Measurements from ENCODE around the gene KIAA0753. TPM values are rescaled to one million over a fixed set of nuclear protein-coding genes. Genes with fewer than 3 reads are reported as not detected.
"Not testable (repeated sequence)": the region's sequence is repeated elsewhere in the genome, so short reads cannot be mapped to it uniquely, and the experiment has no call there.

KIAA0753 gene
- total RNA-seq, 1 donor from 2014 or later: 22.5 TPM

DNA sequence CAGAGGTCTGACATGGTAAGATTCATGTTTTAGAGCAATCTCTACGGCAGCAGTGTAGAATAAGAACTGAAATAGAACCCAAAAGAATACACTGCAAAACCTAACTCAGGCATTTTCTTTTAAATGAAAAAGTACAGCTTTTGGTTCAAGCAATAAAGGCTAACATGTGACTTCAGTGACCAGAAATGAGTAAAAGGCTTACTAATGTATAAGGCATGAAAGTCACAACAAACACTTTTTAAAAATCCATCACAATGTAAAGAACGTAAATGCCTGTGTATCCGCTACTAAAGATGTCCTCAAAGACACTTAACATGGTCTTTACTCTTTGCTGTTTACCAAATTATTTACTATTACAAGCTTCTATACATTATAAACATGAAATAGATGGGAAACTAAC, 16.6 kb downstream of the KIAA0753 start:
- intact Hi-C loops (cut with DNase I): no loop called here
- ATAC-seq (no peak), DNase-seq (ENCODE audit: low spot score) (no peak)

DNA sequence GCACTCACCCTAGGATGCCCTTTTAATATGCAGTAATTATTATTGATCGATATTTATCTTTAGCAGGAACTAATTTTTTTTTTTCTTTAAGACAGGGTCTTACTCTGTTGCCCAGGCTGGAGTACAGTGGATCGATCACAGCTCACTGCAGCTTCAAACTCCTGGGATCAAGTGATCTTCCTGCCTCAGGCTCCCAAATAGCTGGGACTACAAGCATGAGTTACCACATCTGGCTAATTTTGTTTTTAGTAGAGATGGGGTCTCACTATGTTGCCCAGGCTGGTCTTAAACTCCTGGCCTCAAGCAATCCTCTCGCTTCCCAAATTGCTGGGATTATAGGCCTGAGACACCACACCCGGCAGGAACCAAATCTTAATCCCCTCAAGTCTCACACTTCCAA, 29.3 kb downstream of the KIAA0753 start:
- no peak for ATAC-seq
- intact Hi-C loops (cut with DNase I): no loop called here
- DNase-seq (ENCODE audit: low spot score): no peak

DNA sequence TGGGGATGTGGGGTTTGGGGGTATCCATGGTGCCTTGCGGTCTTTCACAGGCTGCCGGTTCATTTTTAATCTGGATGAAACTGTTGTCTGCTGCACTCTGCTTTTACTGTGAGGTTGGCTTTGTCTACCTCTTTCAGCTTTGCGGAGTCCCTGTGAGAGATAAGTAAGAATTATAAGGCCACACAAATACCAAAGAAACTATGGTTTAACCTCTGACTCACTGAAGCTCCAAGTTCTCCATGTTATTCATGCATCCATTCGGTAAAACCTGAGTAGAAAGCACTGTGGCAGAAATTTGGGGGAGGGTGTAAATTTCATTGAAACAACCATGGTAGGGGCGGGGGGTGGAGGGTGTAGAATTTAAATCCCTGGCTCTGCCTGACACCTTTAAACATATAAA, 30.5 kb downstream of the KIAA0753 start:
- ATAC-seq: no peak
- no peak for DNase-seq (ENCODE audit: low spot score)
- intact Hi-C loops (cut with DNase I): no loop called here

DNA sequence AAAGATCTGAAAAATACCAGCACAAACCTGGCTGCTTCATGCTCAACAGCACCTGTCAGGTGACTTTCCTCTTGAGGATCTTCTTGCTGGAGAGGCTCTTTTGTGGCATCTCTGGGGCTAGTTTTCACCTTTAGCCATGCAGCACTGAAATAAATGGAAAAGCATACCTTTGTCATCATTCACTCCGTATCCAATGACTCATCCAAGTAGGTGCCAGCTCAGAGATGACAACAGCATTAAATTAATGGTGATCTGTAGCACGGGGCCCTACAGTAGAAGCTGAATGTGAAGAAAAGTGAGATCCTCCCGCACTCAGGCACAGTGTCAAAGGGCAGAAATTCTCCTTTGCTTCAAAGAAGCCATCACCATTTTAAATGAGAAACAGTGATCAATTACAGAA, 32.2 kb downstream of the KIAA0753 start:
- no peak for ATAC-seq
- intact Hi-C loops (cut with DNase I): no loop called here
- no peak for DNase-seq (ENCODE audit: low spot score)

DNA sequence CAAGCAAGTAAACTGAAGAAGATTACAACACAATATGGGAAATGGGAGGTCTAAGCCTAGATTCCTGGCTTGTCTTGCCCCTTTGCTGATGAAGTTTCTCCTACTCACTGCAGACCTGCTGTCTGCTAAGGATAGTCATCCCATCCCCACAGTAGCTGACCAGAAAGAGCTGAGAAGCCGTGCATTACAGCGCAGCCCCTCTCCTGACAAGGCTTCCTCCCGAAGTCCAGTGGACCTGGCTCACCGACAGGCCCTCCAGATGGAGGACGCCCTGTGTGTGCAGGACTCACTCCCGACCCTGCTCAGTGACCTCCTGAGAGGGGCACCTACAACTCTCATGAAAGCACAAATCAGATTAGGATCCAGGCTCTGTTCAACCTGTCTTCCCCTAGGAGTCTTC, 35.4 kb downstream of the KIAA0753 start:
- ATAC-seq (no peak), DNase-seq (ENCODE audit: low spot score) (no peak)
- intact Hi-C loops (cut with DNase I): no loop called here

DNA sequence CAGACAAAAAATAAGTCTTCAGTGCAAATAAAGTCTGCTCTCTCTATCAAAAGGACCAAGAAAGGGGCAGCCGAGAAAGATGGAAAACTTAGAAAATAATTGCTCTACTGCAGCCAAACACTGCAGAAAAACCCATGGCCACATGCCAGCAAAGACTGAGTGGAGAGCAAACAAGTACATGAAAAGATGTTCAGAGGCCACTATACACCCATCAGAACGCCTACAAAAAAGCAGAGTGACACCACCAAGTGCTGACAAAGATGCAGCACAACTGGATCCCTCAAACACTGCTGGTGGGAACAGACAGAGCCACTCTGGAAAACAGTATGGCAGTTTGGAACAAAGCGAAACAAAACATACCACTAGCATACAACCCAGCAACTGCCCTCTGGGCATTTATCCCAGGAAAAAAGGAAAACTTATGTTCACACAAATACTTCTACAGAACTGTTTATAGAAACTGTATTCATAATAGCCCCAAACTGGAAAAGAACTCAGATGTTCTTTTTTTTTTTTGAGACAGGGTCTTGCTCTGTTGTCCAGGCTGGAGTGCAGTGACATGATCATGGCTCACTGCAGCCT, 36.7 kb downstream of the KIAA0753 start:
- DNase-seq (ENCODE audit: low spot score) (peak; percentile 64), ATAC-seq (no peak)
- intact Hi-C loops (cut with DNase I): no loop called here

DNA sequence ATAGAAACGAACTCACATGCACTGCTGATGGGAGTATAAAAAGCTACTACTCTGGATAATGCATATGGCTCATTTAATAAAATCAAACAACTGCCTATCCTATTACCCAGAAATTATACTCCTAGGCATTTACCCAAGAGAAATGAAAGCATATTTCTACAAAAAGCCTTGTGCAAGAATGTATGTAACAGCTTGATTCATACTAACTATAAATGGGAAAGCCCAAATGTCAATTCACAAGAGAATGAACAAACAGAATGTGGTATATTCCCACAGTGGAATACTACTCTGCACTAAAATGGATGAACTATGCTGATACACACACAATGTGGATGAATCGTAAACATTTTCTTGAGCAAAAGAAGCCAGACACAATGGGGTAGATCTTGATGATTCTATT, 38.4 kb downstream of the KIAA0753 start:
- DNase-seq (ENCODE audit: low spot score): no peak
- intact Hi-C loops (cut with DNase I): no loop called here
- ATAC-seq: no peak

DNA sequence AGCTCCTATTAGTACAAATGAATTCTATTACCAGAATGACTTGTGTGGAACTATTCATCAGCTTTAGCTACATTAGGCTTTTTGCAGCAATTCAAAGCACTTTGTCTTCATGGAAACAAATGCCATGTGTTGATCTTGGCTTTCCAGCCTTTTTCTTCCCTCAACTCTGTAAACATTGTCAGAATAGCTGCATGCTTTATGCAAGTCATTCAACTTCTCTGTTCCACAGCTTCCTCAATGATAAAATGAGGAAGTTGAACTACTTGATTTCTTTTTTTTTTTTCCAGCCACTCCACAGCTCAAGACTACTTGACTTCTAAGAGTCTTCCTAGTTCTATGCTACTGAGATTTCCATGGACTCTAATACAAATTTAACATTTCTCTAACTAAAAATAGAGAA, 41.1 kb downstream of the KIAA0753 start:
- DNase-seq (ENCODE audit: low spot score) (no peak), ATAC-seq (peak; percentile 46)
- intact Hi-C loops (cut with DNase I): no loop called here

DNA sequence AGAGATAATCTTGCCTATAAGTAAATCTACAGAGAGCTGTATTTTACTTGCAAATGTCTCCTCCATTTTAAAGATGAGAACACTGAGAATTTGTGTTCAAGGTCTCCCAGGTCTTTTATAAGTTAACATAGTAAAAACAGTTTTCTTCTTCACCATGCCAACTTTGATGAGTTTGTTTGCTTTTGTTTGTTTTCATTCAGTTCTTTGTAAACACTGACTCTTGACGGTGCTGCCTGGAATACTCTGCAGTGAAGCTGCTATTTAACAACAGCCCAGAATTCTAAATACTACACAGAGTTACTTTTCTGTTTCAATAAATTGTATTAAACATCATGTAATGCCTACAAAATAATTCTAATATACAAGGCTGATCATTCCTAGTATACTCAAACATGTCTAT, 42.8 kb downstream of the KIAA0753 start:
- DNase-seq (ENCODE audit: low spot score) (no peak), ATAC-seq (no peak)
- intact Hi-C loops (cut with DNase I): no loop called here

DNA sequence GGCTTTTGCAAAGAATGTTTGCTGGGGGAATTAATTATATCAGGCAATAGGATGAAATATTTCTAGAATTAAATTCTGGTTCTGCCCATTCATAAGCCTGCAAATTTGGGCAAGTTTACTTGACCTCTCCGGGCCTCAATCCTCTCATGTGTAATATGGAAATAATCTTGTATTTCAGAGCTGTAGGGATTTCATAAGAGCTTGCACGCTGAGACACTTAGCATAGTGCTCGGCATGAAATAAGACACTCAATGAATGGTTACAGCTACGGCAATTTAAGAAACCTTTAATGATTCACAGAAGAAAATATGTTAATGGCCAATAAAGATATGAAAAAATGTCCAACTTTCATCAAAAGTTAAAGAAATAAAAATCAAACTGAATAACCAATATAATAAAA, 43.6 kb downstream of the KIAA0753 start:
- intact Hi-C loops (cut with DNase I): no loop called here
- no peak for DNase-seq (ENCODE audit: low spot score)
- ATAC-seq: no peak

DNA sequence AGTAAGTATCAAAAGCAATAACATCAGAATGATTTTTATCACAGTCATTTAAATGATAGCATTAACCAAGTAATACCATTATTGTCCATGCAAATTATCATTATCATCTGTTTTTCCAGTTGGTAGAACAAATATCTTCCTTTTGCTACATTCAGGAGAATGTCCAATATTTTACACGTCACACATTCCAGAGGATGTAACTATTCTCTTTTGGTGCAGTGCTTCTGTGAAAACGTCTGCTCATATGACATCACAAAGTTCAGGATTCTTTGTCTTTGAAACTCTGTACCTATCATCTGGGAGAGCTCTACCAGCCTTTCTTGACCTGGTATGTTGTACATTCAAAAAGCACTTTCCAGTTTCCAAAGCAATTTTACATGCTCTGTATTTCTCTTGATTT, 44.0 kb downstream of the KIAA0753 start:
- no peak for DNase-seq (ENCODE audit: low spot score)
- no peak for ATAC-seq
- intact Hi-C loops (cut with DNase I): no loop called here

DNA sequence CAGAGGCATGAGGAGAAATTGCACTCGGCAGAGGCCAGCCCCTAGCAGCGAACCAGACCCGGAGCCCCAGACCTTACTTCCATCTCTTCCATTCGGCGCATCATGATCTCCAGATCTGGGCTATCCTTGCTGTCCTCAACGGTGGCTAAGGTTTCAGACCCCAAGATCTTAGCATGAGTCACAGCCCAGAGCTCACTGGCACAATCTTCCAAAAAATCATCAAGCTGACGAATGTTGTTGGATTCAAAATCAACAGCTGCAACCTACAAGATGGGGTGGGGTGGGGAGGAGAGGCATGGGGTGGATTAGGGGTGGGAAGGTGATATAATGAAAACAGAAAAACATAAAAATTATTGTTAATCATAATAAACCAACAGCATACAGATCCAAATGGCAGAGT, 44.4 kb downstream of the KIAA0753 start:
- no peak for DNase-seq (ENCODE audit: low spot score)
- ATAC-seq: no peak
- intact Hi-C loops (cut with DNase I): no loop called here

DNA sequence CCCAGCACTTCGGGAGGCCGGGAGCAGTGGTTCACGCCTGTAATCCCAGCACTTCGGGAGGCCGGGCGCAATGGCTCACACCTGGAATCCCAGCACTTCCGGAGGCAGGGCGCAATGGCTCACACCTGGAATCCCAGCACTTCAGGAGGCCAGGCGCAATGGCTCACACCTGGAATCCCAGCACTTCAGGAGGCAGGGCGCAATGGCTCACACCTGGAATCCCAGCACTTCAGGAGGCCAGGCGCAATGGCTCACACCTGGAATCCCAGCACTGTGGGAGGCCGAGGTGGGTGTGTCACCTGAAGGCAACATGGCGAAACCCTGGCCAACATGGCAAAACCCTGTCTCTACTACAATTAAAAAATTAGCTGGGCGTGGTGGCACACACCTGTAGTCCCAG, 47.1 kb downstream of the KIAA0753 start:
- DNase-seq (ENCODE audit: low spot score); ATAC-seq; intact Hi-C loops (cut with DNase I): not testable (repeated sequence)

DNA sequence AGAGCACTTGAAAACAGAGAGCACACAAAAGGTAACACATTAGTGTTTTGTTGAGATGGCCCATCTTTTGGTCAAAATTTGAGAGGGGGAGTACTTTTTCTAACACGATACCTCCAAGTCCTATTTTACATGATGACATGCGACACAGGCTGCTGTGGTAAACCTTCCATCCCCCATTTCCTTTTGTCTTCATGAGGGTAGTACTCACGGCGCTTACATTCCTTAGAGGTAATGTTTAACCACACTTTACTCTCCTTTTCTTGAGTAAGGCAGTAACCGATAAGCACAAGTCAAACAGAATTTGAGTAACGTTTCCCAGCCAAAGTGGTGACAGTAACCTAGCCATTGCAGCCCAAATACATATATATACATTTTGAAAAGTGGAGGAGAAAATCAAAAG, 48.3 kb downstream of the KIAA0753 start:
- ATAC-seq (no peak), DNase-seq (ENCODE audit: low spot score) (no peak)
- intact Hi-C loops (cut with DNase I): no loop called here

DNA sequence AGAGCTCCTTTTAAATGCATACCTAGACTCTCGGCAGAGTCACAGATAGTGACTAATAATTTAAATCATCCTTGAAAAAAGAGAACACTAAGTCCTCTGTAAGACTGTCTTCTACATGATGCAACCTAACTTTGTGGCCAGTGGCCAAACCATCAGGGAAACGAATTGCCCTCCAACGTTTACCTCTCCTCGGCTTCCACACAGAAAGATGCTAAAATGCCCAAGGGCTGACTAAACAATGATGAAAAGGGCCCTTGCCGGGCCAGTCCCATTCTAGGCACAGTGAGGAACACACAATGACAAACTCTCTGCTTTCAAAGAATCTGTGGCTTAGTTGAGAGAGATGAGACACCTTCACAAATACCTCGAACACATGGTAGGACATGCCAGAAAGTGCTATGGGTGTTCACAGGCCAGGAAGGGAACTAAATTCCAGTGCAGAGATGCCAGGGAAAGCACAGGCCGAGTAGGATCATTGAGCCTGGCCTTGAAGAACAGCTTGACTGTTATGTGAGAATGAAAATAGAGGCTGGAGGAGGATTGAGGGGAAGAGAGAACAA, 48.8 kb downstream of the KIAA0753 start:
- intact Hi-C loops (cut with DNase I): no loop called here
- DNase-seq (ENCODE audit: low spot score) (no peak), ATAC-seq (no peak)

DNA sequence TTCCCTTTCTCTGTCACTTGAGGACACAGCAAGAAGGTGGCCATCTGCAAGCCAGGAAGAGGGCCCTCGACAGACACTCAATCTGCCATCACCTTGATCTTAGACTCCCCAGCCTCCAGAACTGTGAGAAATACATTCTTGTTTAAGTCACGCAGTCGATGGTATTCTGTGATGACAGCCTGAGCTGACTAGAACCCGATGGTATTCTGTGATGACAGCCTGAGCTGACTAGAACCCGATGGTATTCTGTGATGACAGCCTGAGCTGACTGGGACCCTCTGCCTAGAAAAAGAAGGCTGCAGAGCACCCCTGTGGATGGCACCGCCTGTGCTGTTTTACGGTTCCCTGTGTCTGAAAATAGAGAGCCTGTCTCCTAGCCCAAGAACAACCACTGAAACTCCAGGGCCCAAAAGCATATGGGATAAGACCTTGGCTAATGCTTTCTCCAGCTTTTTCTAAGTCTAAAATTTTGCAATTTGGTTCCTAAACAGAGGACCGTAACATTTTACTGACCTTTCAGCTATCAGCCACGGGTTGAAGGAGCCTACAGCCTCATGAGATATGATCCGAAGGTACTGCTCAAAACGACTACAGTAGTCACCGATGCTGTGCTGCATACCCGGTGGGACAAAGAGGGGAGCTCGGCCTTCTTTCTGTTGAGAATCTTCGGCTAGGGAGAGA, 51.1 kb downstream of the KIAA0753 start:
- intact Hi-C loops (cut with DNase I): no loop called here
- DNase-seq (ENCODE audit: low spot score) (no peak), ATAC-seq (no peak)

DNA sequence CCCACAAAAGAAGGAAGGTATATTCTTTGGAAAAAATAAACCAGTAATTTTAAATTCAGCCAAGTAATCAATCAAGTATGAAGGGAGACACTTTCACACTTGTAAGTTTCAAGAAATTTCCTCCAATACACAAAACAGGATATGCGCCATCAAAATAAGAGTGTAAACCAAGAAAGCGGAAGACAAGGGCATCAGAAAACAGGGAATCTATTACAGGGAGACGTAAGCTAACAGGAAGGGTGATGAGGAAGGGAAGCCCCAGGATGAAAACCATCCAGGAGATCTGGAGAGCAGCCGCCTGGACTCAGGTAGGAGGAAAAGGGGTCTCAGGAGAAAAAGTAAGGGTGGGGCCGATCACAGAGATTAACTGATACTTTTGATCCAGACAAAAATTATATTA, 52.3 kb downstream of the KIAA0753 start:
- ATAC-seq (no peak), DNase-seq (ENCODE audit: low spot score) (no peak)
- intact Hi-C loops (cut with DNase I): no loop called here

DNA sequence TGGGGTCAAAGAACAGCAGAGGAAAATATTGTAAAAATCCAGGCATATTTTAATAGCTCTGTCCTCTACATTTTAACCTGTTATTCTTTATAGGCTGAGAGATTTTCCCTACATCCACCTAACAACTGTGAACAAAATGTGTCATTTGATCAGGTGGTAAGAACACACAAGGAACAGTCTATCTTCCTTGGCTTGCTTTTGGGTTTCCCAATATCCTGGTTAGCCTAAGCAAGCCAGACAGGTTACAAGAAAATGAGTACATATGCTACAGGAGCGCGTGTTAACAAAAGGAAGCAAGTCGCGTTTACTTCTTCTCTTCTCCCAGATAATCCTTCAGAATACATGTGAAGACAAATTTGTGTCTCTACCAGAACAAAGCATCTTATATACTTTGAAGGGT, 53.2 kb downstream of the KIAA0753 start:
- ATAC-seq: no peak
- intact Hi-C loops (cut with DNase I): no loop called here
- no peak for DNase-seq (ENCODE audit: low spot score)

DNA sequence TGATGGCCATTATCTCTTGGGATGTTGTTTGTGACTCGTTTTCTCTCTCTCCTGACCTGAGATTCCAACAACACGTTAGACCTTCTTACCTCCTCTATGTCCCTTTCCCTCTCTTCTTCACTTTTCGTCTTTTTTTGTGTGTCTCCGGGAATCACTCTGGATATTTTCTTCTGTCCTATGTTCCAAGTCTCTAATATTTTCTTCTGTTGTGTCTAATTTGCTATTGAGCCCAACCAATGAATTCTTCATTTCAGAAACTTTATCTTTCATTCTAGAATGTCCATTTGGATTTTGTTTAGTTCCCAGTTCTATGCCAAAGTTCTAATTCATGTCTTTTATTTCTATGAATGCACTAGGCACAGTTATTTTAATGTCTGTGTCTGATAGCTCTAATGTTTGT, 57.1 kb downstream of the KIAA0753 start:
- intact Hi-C loops (cut with DNase I): no loop called here
- DNase-seq (ENCODE audit: low spot score): no peak
- ATAC-seq: no peak

DNA sequence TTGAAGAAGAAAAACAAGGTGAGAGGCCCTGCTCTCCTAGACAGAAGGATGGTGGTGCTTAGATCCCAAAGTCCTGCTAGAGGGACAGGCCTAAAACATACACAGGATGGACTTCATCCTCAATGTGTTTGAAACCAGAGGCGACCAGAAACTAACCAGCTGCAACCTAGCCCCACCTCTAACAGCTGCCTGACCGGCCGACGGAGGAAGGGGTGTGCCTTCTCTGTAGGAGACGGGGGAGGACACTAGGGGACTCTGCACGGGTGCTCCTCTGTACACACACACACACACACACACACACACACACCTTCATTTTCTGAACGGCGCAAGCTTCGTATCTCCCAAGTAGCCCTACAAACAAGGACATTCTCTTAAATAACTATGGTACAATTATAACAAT, 59.9 kb downstream of the KIAA0753 start:
- no peak for ATAC-seq
- intact Hi-C loops (cut with DNase I): no loop called here
- no peak for DNase-seq (ENCODE audit: low spot score)

DNA sequence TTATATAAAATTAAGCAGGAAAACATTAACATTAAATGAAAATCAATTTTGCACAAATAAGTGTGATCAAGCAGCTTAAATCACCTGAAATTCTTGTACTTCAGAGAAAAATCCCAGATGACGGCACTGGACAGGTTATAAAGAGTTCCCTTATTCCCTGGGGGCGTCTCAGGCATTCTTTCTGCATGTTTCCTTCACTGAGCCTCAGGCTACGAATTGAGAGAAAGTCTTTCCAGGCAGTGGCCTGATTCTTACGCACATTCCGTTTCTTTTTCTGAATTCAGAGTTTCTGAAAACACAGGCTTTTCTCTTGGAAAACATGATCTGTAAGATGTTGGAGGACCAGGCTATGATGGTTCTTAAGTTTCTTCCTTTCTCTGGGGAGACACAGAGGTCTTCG, 62.0 kb downstream of the KIAA0753 start:
- no peak for ATAC-seq
- DNase-seq (ENCODE audit: low spot score): no peak
- intact Hi-C loops (cut with DNase I): no loop called here
